SIG-M5 treated with dmso at 0.1 percent for 504 hours (cell line): ENCODE measurements around the gene AMOTL2.
A peak's percentile ranks its signal among the peaks of the same experiment; 100 is the strongest.

Experiments
- DNase-seq: peaks from one replicate; lab custom pipeline; 2025; ENCODE audit not compliant: unreplicated experiment; lab: John Stamatoyannopoulos, UW

Gene AMOTL2

DNA sequence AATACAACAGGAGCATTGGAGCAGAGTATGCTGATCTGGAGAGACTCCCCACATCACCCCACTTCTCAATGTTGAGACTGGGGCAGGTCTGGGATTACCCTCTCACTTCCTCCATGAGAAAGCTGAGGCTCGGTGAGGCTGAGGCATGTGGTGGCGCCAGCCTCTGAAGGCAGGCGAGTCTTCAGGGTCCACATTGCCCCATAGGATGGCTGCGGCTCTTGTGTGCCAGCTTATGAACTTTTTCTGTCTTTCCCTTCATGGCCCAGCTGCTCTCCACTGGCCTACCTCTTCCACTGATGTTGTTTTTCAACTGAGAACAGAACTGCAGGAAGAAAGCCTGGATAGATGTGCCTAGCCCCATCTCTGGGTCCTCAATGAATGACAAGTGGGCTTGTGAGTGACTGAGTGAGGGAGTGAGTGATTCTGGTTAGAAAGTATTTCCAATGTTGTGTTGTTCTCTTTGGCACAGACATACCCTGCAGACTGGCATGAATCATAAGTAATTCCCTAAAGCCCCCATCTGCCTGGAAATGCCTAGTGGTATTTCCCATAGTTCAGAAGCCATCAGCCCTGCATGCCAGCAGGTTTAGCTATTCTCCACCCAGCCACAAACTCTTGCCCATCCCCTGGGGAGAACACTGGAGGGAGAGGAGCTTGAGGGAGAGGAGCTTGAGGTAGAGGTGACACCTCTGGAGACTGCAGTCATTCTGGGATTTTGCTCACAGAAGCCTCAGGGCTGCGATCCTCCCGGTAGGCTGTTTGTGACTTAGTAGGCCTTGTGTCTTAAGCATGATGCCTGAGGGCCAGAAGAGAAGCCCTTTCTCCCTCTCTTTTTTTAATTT, 56.9 kb downstream of the AMOTL2 start:
- no peak for DNase-seq

DNA sequence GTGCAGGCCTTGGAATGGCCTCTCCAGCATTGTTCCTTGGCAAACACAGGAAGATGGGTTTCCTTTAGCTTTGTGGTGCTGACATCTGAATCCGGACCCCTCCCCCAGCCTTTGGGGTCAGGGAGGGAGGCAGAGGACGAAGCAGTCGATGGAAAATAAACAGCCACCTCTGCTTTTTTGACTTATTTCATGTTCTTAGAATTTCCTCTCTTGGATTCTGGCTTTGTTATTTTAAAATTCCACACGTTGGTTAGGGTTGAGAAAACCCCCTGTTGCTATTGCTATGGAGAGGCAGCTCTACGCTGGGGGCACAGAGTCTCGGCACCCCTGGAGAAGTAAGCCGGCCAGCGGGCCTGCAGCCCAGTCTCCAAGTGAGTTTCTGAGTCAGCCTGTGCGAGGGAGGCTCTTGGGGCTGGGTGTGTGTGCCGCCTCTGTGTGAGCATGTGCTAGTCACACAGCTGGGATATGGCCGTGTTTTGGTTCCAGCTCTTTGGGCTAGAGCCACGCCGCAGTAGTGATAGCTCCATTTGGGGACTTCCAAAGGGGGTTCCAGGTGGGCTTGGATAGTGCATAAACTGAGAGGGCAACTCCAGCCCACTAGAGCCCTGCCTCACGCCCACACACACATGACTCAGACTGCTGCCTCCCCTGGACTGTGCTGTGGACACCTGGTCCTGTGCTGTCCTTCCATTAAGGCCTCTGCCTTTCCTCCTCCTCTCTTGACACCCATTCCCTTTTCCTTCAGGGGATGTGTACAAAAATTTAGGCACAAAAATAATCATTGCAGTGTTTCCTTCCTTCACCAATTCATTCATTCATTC, 58.8 kb downstream of the AMOTL2 start:
- DNase-seq = no peak

GRCh38 chr3:134314588-134315285, 59.5 kb downstream of the AMOTL2 start:
- no peak for DNase-seq

DNA sequence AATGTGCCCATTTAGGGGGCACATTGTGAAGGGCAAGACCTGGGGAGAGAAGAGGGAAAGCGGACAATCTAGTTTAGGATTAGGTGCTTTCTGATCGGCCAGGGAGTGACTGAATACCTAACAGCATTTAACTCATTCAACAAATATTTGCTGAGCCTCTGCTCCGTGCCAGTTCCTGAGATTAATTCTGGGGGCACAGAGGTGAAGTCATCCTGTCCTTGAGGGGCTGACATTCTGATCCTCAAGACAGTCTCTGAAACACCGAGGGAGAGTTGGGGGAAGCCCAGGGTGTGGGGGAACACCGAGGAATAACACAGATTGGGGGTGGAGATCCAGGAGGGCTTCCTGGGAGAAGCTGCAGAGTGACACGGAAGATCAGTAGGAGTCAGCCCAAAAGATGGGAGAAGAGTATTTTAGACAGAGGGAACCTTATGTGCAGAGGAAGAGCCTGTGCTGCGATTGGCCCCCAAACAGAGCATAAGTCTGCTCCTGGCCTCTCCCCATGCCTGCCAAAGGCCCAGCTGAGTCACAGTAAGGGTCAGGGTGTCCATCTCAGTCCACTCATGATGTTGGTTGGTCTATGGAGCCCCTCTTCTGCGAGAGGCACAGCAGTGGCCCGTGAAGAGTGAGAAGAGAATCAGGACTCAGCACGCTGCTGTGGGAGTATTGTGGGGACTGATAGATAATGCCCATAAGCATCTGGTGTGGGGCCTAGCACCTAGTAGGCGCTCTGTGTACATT, 60.2 kb downstream of the AMOTL2 start:
- no peak for DNase-seq

- no peak for DNase-seq
Observed at GRCh38 chr3:134312873-134313846, 61.1 kb downstream of the AMOTL2 start.

- no peak for DNase-seq
Observed at GRCh38 chr3:134312072-134312872, 62.0 kb downstream of the AMOTL2 start.

DNA sequence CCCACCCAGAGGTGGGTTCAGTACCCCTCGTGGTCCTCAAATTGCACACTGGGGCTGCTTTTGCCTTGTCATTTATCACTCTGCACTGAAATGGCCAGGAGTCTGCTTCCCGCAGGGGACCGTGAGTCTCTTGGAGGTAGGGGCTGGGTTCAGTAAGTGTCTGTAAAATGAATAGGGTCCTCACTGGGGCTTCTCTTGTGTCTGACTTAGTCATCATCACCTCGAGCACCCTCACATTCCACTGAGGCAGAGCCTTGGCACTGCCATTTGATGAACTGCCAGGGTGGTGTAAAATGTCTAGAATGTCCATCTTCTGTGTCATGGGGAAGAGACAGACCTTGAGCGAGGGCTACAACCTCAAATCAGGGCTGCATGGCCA, 62.6 kb downstream of the AMOTL2 start:
- no peak for DNase-seq

GRCh38 chr3:134311265-134311664, 63.0 kb downstream of the AMOTL2 start:
- DNase-seq = no peak

- peak; percentile 33 for DNase-seq
Observed at GRCh38 chr3:134309987-134310700, 64.1 kb downstream of the AMOTL2 start.

- DNase-seq = peak; percentile 81
Observed at GRCh38 chr3:134308350-134308891, 65.8 kb downstream of the AMOTL2 start.

DNA sequence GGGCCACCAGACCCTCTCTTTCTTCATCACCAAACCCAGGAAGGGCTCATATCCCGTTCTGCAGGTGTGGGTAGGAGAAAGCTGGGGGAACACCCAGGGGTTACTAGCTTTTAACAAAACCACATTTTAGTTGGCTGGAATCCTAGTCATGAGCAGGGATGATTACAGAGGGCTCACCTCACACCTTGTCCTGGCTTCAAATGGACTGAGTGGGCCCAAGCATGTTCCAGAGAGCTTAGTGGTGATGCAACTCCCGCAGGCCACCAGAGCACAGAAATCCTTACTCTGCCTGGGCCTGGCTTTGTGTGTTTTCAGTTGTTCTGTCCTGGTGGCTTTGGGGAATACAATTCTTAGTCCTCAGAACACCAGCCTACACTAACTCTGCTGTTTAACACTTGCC, 66.8 kb downstream of the AMOTL2 start:
- DNase-seq = no peak

- DNase-seq = no peak
Observed at GRCh38 chr3:134306320-134306719, 67.9 kb downstream of the AMOTL2 start.
